ENCODE measurements around the gene EYA2.

DNA sequence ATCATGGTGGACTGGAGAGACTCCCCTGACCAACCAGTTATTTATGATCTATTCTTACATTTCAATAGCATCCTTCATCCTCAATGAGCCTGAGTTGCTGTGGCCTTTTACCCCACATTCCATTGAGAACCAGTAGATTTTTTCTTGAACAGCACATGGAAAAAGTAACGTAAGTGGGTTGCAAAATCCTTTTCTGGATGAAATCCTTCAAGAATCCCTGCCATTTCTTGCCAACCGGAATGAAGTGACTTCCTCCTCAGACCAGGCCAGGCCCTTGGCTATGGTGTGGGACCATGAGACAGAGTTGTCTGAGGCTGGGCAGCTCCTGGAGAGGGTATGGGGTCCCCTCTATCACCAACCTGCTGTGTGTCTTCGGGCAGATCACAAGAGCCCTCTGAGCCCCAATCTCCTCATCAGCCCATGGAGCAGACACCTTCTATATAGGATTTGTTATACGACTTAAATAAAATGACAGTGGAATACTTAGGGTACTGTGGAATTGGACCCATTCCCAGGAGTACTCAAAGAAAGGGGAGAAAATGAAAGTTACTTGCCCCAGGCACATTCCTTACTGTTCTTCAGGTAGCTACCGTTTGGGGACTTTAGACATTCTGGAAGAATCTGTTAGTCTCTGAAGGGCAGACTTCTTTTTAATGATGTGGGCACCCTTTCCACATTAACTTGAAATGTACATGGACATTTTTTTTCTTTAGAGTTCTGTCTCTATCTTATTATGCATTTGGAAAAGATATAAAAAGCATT, 10.9 kb downstream of the EYA2 start:
- TF ChIP-seq CTCF (conservative IDR thresholded peaks at IDR 0.05) (no peak), ZFX (IDR thresholded peaks at IDR 0.05) (no peak)

All from C4-2B (cell line).